ENCODE data around the gene C17orf78. TPM values are rescaled to one million over a fixed set of nuclear protein-coding genes. Genes with fewer than 3 reads are reported as not detected.
"Not testable (repeated sequence)": the region's sequence is repeated elsewhere in the genome, so short reads cannot be mapped to it uniquely, and the experiment has no call there.

Gene C17orf78
- not detected for total RNA-seq
- long read RNA-seq: 0 reads

DNA sequence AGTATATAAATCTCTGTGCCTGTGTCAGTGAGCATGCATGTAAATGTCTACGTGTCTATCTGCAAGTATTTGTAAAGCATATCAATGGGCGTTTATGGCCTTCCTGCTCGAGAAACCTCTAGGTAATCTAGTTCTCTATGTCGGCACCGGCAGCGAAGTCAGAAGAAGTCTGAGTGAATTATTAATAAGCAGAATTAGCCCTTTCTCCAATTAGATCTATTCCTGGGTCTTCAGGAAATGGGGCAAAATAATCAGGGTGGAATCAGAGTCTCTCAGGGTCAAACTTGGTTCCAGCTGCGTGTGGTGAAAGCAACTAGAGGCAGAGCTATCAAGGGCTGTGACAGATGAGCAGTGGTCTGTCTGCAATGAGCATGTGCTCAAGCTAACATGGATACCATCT lies at the start of gene C17orf78:
Gene C17orf78 (plus strand): TSS at position 280 of the 400 bp plus-strand sequence. CDS start 108 bp downstream, at position 388.
- intact Hi-C loops (cut with DNase I): no loop called here
- DNase-seq (no peak), ATAC-seq (ENCODE audit: poor library complexity) (no peak)

DNA sequence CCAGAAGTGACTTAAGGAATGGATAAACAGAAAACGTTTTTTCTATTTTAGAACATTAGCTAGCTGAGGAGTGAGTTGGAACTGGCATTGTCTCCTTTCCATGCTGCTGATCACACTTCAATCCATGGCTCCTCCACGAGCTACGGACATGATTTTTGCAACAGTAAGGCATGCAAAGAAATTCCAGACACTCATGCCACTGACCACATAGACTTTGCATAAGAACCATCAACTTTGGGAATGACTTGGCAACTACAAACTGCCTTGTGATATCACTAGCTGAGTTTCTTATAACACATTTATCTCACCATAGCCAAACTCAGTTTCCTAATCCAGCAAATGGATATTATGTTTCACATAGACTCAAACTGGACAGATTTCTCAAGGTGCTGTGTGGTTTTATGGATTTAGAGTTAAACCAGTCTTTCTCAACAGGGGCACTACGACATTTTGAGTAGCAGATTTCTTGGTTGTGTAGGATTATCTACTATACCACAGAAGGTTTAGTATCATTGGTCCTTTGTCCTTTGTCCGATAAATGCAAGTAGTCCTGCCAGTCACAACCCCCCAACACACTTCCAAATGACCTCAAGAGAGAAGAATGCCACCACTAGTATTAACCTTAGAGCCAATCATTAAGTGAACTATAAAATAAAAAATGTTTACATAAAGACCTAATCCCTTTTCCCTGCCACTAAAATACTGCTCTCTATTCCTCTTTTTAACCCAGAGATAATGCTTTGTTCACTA lies 48.3 kb upstream of the C17orf78 start:
- ATAC-seq (ENCODE audit: poor library complexity) (peak; percentile 31), DNase-seq (no peak)
- intact Hi-C loops (cut with DNase I): no loop called here

DNA sequence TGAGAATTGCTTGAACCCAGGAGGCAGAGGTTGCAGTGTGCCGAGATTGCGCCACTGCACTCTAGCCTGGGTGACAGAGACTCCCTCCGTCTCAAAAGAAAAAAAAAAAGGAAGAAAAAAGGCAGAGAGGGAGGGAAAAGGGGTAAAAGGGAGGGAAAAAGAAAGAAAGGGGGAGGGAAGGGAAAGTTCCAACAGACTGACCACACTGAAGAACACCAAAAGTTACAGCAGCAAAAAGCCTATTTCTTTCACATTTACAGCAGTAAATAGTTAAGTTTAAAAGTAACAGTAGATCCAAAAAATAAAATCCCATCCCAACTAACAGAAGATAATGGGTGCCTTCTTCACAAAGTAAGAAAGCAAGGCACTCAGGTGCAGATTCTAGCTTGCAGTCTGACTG lies 36.9 kb upstream of the C17orf78 start:
- DNase-seq: no peak
- ATAC-seq (ENCODE audit: poor library complexity): no peak
- intact Hi-C loops (cut with DNase I): no loop called here

DNA sequence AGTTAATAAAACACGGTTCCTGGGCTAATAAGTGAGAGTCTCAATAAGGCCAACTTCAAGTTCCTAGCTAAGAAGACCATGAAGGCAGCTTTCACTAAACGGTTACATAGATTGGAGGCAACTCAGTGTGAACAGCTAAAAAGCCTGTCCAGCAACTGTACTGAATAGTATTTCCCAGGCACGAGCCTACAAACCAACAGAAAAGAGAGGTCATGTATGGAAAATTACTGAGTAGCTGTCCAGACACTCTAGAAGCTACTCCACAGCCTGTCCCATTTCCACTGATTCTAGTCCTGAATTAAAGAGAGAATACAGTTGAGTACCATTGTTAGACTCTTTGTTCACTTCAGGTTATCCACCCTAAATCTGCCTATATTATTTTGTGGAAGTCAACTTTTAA lies 36.5 kb upstream of the C17orf78 start:
- intact Hi-C loops (cut with DNase I): no loop called here
- no peak for ATAC-seq (ENCODE audit: poor library complexity)

DNA sequence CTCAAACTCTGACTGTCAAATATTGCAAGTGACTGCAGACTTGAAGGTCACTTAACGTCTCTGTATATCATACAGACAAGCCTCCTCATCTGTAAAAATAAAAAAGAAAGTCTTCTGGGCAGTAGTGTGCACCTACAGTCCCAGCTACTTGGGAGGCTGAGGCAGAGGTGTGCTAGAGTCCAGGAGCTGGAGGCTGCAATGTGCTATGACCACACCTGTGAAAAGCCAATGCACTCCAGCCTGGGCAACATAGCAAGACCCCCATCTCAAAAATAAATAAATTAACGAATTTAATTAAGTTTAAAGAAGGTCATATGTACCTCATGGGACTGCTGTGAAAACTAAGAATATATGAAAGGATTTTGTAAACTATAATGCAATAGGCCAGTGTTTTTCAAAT lies 35.0 kb upstream of the C17orf78 start:
- intact Hi-C loops (cut with DNase I): no loop called here
- ATAC-seq (ENCODE audit: poor library complexity) (no peak), DNase-seq (no peak)

More for the DNA sequence above, 36.5 kb upstream of the C17orf78 start:
- no peak for DNase-seq

DNA sequence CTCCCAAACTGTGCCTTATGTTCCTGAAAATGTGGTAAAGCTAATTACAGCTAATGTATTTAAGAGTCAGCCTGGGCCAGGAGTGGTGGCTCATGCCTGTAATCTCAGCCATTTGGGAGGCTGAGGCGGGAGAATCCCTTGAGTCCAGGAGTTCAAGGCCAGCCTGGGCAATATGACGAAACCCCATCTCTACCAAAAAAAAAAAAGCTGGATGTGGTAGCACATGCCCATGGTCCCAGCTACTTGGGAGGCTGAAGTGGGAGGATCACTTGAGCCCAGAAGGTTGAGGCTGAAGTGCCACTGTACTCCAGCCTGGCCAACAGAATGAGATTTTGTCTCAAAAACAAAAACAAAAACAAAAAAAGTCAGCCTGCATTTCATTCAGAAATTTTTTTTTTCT lies 33.2 kb upstream of the C17orf78 start:
- intact Hi-C loops (cut with DNase I): no loop called here
- no peak for ATAC-seq (ENCODE audit: poor library complexity)
- DNase-seq: no peak

DNA sequence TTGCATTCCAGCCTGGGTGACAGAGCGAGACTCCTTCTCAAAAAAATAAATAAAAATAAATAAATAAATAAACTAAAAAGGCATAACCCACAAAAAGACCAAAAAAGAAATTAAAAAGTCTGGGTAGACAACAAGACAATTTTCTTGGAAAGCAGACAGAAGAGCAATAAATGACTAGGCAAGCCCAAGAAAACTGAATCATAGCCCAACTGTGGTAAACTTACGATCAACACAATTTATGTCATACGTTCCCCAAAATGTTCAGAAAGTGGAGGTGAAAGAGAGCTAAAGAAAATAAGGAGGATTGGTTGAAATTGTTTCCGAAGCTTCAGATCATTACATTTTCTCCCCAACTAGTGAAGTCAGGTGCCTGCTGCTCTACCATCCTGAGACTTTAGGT lies 31.3 kb upstream of the C17orf78 start:
- DNase-seq (no peak), ATAC-seq (ENCODE audit: poor library complexity) (no peak)
- intact Hi-C loops (cut with DNase I): no loop called here

DNA sequence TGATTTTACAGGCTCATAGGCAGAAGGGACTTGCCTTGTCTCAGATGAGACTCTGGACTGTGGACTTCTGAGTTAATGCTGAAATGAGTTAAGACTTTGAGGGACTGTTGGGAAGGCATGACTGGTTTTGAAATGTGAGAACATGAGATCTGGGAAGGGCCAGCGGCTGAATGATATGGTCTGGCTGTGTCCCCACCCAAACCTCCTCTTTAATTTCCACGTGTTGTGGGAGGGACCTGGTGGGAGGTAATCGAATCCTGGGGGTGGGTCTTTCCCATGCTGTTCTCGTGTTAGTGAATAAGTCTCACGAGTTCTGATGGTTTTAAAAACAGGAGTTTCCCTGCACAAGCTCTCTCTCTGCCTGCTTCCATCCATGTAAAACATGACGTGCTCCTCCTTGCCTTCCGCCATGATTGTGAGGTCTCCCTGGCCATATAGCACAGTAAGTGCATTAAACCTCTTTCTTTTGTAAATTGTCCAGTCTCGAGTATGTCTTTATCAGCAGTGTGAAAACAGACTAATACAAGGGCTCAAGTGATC lies 28.9 kb upstream of the C17orf78 start:
- intact Hi-C loops (cut with DNase I): not testable (repeated sequence)

DNA sequence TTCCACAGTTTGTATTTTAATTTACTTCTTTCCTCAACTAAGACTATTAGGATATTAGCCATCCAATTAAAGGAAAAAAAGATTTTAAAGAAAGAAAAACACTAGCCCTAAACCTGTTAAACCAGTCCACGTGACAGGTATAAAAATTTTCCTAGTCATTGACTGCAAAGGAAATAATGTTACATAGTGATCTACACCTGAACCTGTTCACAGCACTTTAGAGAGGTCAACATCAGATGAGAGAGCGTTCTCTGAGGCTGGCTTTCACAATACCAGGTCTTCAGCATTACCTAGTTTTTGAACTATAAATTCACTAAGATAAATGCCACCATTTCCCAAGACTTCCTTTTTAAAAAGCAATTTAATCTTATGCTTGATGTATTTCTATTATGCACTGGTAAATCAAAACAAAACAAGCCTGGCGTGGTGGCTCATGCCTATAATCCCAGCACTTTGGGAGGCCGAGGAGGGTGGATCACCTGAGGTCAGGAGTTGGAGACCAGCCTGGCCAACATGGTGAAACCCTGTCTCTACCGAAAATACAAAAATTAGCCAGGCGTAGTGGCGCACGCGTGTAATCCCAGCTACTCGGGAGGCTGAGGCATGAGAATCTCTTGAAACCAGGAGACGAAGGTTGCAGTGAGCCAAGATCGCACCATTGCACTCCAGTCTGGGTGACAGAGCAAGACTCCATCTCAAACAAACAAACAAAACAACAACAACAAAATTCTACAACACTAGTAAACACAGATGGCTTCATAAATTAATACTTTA lies 18.8 kb upstream of the C17orf78 start:
- ATAC-seq (ENCODE audit: poor library complexity); intact Hi-C loops (cut with DNase I): not testable (repeated sequence)

More for the DNA sequence above, 28.9 kb upstream of the C17orf78 start:
- ATAC-seq (ENCODE audit: poor library complexity); DNase-seq: not testable (repeated sequence)

DNA sequence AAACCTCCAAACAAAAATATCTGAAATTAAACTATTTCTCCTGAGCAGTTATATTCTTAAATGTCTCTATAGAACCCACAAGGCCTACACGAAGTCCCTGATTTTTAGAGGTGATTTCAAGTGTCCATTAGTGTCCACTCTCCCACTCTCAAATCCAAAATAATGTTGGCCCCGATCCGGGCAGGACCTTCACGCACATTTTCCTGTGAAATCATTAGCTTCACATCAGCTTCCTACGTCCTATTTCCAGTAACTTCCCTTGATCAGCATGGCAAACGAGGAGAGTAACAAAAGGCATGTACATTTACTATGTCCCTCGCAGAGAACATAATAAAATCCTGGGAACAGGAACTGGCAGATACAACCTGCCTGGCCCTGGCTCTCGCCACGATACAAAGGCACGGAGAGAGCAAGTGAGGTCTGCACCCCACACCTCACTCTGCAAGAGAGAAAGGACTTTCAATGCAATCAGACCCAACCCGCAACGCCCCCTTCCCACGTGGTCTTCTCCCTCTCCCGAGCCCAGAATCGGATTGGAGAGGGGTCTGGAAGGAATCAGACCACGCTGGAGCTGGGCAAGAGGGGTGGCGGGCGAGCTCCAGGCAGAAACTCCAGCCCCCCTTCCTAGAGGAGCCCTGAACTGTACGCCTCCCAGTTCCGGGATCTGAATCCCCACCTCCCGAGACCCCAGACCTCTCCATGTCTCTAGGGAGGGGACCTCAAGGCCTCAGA lies 17.5 kb upstream of the C17orf78 start:
- intact Hi-C loops (cut with DNase I): no loop called here
- DNase-seq (peak; percentile 59), ATAC-seq (ENCODE audit: poor library complexity) (peak; percentile 23)

More for the DNA sequence above, 18.8 kb upstream of the C17orf78 start:
- DNase-seq: not testable (repeated sequence)

DNA sequence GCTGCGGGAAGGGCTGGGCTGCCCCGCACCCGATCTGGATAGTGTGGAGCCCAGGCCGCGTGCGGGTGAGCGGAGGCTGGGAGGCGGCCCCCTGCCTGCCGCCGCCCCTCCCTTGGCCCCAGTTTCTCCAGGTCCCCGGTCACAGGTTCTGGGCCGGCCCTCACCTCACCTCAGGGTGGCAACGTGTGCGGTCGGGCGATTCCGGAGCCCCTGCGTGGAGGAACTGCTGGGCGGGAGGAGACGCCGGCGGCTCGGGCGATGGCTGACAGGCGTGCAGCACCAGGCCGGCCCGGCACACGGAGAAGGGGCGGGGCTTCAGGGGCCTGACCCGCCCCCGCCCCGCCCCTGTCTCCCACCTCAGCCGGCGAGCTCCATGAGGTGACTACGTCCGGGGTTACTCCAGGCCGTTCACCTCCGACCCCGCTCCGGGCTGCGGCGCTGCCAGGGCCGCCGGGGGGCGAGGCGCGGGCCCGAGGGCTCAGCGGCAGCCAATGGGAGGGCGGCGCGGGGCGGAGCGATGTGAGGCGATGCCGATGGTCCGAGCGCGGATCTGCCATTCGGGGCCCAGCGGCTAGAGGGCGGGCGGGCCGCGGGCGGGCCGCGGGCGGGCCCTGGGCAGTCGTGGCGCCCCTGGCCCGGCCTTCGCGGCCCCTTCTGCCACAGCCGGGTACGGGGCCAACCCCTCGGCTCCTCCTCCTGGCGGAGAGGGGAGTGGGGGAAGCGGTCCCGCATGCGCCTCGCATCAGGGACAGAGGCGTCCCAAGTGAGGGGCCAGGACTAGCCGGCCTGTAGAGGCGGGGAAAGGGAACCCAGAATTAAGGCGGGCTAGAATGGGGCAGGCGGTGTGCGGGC lies 16.7 kb upstream of the C17orf78 start:
- ATAC-seq (ENCODE audit: poor library complexity) (peak; percentile 96), DNase-seq (peak; percentile 97)
- intact Hi-C loops (cut with DNase I): no loop called here

DNA sequence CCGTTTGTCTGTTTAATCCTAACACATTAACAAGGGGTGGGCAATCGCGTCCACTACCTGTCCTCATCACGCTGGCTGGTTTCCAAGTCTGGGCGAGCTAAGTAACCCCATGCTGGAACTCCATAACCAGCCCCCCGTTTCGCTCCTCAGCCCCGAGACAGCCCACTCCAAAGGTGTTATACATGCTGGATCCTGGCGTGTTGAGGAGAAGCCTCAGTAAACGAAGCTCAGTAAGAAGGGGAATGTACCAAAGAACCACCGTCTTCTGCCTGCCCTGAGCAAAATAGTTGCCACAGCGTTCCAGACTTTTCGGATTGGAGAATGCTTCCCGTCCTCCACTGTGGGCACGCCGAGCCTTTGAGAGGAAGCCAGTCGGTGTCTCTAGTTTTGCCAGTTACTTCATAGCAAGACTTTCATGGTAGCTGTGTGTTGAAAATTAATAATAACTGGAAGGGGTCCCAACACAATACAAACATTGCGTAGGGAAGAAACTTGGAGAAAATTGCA lies 16.1 kb upstream of the C17orf78 start:
- intact Hi-C loops (cut with DNase I): no loop called here
- peak; percentile 1 for ATAC-seq (ENCODE audit: poor library complexity)
- DNase-seq: no peak

DNA sequence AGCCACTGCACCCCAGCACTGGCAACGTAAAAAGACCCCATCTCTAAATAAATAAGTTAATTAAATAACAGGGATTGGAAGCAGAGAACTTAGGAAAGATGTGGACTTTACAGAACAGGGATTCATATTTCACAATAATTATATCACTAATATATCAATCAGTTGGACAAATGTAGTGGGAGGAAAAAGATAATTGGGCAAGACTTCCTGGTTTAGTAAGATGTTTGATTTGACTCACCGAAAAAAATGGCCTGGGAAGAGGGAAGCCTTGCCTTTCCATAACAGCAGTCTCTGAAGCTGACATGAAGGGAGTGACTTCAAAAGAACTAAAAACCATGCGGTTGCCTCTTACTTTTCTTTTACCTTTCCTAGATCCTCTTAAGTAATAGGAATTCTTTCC lies 15.2 kb upstream of the C17orf78 start:
- intact Hi-C loops (cut with DNase I): no loop called here
- ATAC-seq (ENCODE audit: poor library complexity) (no peak), DNase-seq (no peak)

DNA sequence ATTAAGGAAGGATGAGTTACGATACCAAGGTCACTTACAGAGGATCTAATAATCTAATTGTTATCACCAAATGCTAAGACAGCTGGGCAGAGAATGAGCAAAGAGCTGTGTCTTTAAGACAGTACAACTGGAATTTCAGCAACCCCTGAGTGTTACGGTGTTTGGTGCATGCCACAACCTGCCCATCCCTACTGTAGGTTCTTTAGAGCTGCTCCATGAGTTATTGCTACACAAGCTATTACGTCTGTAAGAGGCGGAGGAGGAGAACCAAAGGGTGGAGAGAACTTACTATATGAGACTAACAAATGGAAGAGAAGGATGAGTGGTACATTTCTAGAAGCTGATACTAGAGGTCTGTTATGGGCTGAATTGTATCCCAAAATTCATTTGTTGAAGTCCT lies 14.2 kb upstream of the C17orf78 start:
- ATAC-seq (ENCODE audit: poor library complexity) (no peak), DNase-seq (no peak)
- intact Hi-C loops (cut with DNase I): no loop called here

DNA sequence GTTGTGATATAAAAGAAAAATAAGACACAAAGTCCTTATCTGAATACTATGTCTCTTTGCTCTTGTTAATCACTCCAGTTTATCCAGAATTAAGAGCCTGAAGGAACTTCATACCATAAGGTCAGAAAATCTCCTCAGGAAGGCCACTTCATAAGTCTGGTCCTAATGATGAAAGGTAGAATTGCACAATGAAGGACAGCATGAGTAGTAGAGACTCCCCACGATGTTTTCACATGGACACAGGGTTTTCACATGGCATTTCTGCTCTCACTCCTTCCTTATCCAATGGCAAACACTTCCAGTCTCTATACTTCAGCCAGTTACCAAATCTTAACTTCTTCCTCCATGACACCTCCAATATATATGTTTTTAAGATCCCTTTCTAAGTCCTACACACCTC lies 10.2 kb upstream of the C17orf78 start:
- ATAC-seq (ENCODE audit: poor library complexity) (no peak), DNase-seq (no peak)
- intact Hi-C loops (cut with DNase I): no loop called here

DNA sequence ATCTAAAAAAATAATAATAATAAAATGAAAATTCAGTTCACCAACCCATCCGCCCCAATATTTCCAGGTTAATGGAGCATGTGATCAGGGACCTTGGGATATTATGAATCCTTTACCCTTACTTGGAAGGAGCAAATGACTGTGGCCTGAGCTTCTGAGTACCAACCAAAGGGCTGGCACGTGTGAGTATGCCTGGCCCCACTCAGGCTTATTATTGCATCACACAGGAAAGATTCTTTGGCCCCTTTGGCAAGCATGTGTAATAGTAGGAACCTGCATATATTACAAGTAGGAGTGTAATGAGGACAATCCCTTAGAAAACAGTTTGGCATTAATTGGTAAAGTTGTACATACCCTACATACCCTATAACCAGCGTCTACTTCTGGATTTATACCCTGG lies 7.2 kb upstream of the C17orf78 start:
- intact Hi-C loops (cut with DNase I): no loop called here
- ATAC-seq (ENCODE audit: poor library complexity) (no peak), DNase-seq (no peak)

DNA sequence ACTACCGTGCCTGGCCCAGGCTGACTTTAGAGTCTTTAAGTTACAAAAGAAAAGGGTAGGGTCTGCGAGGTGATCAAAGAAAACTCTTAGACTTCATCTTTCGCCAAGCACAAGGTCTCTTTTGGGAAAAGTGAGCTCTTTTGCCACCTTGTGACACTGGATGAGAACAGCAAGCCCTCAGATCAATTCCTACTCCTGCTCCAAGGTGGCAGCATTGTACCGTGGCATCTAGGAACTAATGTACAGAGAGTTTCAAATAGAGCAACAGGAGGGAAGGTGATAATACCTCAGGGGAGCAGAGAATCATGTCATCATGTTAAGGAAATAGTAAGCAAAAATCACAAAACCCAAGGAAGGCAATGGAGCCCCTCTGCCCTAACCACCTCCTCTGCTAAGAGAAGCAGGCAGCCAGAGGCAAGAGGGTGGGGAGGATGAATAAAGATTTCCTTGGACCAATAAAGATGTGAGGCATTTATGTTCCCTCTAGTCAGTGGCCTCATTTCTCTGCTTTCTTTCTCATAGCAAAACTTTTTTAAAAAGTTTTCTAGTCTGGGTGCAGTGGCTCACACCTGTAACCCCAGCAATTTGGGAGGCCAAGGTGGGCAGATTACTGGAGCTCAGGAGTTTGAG lies 2.1 kb upstream of the C17orf78 start:
- intact Hi-C loops (cut with DNase I): no loop called here
- DNase-seq (no peak), ATAC-seq (ENCODE audit: poor library complexity) (peak; percentile 93)

DNA sequence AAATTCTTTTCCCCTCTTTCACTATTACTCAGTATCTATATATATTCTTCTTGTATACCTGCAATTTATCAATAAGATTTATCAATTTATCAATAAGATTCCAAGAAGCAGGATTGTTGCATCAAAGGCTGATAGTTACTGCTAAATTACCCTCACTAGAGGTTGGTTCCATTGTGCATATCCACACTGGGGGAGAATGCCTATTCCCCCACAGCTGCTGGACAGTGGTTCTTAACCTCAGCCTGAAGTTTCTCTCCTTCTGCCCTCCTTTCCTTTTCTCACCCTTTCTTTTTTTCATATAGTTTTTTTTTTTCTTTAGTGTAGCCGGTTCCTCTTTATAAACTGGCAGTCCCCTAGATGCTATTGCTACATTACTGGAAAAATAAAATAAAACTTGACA lies 6.3 kb downstream of the C17orf78 start:
- intact Hi-C loops (cut with DNase I): no loop called here

More for the DNA sequence above, 6.3 kb downstream of the C17orf78 start:
- ATAC-seq (ENCODE audit: poor library complexity) (no peak), DNase-seq (no peak)

All from Right ventricle myocardium superior (tissue), 1 donor.